Measurements from ENCODE around the gene CNTNAP2.

The CNTNAP2 gene

DNA sequence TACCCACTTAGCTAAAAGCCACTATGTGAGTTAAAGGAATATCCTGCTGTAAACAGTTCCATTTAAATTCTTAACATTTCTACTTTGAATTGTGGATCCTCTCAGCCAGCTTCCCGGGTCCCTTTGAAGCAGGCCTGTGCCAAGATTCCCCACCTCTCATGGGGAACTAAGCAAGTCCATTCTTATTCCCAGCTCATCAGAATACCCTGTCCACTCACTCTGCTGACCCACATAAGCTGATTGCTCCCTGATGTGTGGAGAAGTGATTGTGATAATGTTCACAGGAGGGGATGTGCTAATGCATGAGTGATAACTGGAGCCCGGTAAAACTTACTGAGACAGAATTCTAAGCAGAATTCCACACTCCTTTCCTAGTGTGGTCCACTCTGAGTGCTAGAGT, 709.7 kb downstream of the CNTNAP2 start:
- DNase-seq (ENCODE audit: insufficient read length, low spot score): no peak
- FAIRE-seq: no peak
- TF ChIP-seq PAX5 (IDR thresholded peaks at IDR 0.05; ENCODE audit: insufficient read depth, low read length, severe bottlenecking) (no peak), POLR2A (IDR thresholded peaks at IDR 0.05; ENCODE audit: low read depth, low read length) (no peak), TAF1 (IDR thresholded peaks at IDR 0.05; ENCODE audit: low read depth, low read length) (no peak), POU2F2 (IDR thresholded peaks at IDR 0.05; ENCODE audit: low read depth, low read length) (no peak), SPI1 (IDR thresholded peaks at IDR 0.05; ENCODE audit: low read depth, low read length) (no peak), POLR2AphosphoS5 (IDR thresholded peaks at IDR 0.05; ENCODE audit: low read depth, low read length) (no peak)

DNA sequence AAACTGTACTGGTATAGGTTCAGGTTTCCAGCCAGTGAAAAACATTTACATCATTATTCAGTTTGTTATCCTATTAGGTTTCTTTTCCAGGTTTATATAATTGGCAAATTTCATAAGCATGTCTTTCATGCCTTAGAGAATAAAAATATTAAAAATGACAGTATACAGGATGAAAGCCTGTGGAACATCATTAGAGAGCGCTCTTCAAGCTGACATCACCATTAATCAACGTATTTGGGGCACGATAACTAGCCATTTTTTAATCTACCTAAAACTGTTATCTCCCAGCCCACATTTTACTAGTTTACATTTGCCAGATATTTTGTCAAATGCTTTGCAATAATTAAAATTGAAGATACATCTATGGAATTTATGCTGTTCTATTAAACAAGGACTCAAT, 714.1 kb downstream of the CNTNAP2 start:
- DNase-seq (ENCODE audit: insufficient read length, low spot score) (no peak), FAIRE-seq (no peak)
- TF ChIP-seq POLR2A (IDR thresholded peaks at IDR 0.05; ENCODE audit: low read depth, low read length) (no peak), POLR2AphosphoS5 (IDR thresholded peaks at IDR 0.05; ENCODE audit: low read depth, low read length) (no peak), POU2F2 (IDR thresholded peaks at IDR 0.05; ENCODE audit: low read depth, low read length) (no peak), TAF1 (IDR thresholded peaks at IDR 0.05; ENCODE audit: low read depth, low read length) (no peak), SPI1 (IDR thresholded peaks at IDR 0.05; ENCODE audit: low read depth, low read length) (no peak), PAX5 (IDR thresholded peaks at IDR 0.05; ENCODE audit: insufficient read depth, low read length, severe bottlenecking) (no peak)

GRCh38 chr7:146831875-146832274, 715.3 kb downstream of the CNTNAP2 start:
- FAIRE-seq (no peak), DNase-seq (ENCODE audit: insufficient read length, low spot score) (no peak)
- TF ChIP-seq PAX5 (IDR thresholded peaks at IDR 0.05; ENCODE audit: insufficient read depth, low read length, severe bottlenecking) (no peak), POLR2A (IDR thresholded peaks at IDR 0.05; ENCODE audit: low read depth, low read length) (no peak), POU2F2 (IDR thresholded peaks at IDR 0.05; ENCODE audit: low read depth, low read length) (no peak), SPI1 (IDR thresholded peaks at IDR 0.05; ENCODE audit: low read depth, low read length) (no peak), TAF1 (IDR thresholded peaks at IDR 0.05; ENCODE audit: low read depth, low read length) (no peak), POLR2AphosphoS5 (IDR thresholded peaks at IDR 0.05; ENCODE audit: low read depth, low read length) (no peak)

DNA sequence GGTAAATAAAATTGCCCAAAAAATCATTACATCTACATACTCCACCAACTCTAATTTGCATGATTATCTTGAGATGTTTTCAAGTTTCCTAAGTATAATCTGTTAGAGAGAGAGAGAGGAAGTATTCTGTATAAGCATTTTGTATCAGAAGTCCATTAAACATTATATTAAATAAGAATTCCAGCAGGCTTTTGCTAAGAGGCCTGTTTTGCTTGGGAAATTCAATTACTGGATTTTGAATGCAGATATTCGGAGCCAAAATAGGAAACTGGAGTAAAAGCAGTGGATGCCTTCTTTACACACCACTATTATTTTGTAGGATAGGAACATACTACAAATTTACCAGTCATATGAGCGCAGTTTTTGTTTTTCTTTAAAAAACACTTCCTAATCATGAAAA, 727.8 kb downstream of the CNTNAP2 start:
- FAIRE-seq: no peak
- no peak for DNase-seq (ENCODE audit: insufficient read length, low spot score)
- TF ChIP-seq POLR2A (IDR thresholded peaks at IDR 0.05; ENCODE audit: low read depth, low read length) (no peak), SPI1 (IDR thresholded peaks at IDR 0.05; ENCODE audit: low read depth, low read length) (no peak), PAX5 (IDR thresholded peaks at IDR 0.05; ENCODE audit: insufficient read depth, low read length, severe bottlenecking) (no peak), POLR2AphosphoS5 (IDR thresholded peaks at IDR 0.05; ENCODE audit: low read depth, low read length) (no peak), POU2F2 (IDR thresholded peaks at IDR 0.05; ENCODE audit: low read depth, low read length) (no peak), TAF1 (IDR thresholded peaks at IDR 0.05; ENCODE audit: low read depth, low read length) (no peak)

- FAIRE-seq: no peak
- DNase-seq (ENCODE audit: insufficient read length, low spot score): no peak
- TF ChIP-seq POLR2AphosphoS5 (IDR thresholded peaks at IDR 0.05; ENCODE audit: low read depth, low read length) (no peak), PAX5 (IDR thresholded peaks at IDR 0.05; ENCODE audit: insufficient read depth, low read length, severe bottlenecking) (no peak), POU2F2 (IDR thresholded peaks at IDR 0.05; ENCODE audit: low read depth, low read length) (no peak), POLR2A (IDR thresholded peaks at IDR 0.05; ENCODE audit: low read depth, low read length) (no peak), TAF1 (IDR thresholded peaks at IDR 0.05; ENCODE audit: low read depth, low read length) (no peak), SPI1 (IDR thresholded peaks at IDR 0.05; ENCODE audit: low read depth, low read length) (no peak)
These were observed 742.1 kb downstream of the CNTNAP2 start for GRCh38 chr7:146858690-146859089.

GRCh38 chr7:146861701-146862100, 745.1 kb downstream of the CNTNAP2 start:
- no peak for FAIRE-seq
- TF ChIP-seq PAX5 (IDR thresholded peaks at IDR 0.05; ENCODE audit: insufficient read depth, low read length, severe bottlenecking) (no peak), POLR2A (IDR thresholded peaks at IDR 0.05; ENCODE audit: low read depth, low read length) (no peak), TAF1 (IDR thresholded peaks at IDR 0.05; ENCODE audit: low read depth, low read length) (no peak), POU2F2 (IDR thresholded peaks at IDR 0.05; ENCODE audit: low read depth, low read length) (no peak), POLR2AphosphoS5 (IDR thresholded peaks at IDR 0.05; ENCODE audit: low read depth, low read length) (no peak), SPI1 (IDR thresholded peaks at IDR 0.05; ENCODE audit: low read depth, low read length) (no peak)

DNA sequence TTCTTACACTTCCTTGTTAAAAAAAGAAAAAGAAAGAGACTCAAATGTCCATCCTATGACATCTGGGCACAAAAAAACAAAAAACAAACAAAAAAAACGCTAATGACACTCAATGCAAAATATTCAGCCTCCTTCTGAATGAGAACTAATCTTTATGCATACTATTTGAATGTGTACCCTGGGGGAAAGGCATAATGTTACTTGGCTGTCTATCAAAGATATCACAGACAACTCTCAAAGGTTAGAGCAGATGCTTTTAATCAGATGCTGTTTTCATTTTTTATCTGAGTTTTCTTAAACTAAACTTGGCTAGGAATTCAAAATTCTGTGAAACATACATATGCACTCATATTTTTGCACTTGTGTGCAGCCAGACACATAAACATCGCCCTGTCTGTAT, 745.8 kb downstream of the CNTNAP2 start:
- DNase-seq (ENCODE audit: insufficient read length, low spot score): no peak
- TF ChIP-seq TAF1 (IDR thresholded peaks at IDR 0.05; ENCODE audit: low read depth, low read length) (no peak), POU2F2 (IDR thresholded peaks at IDR 0.05; ENCODE audit: low read depth, low read length) (no peak)
- no peak for FAIRE-seq

More at GRCh38 chr7:146861701-146862100, 745.1 kb downstream of the CNTNAP2 start:
- no peak for DNase-seq (ENCODE audit: insufficient read length, low spot score)

DNA sequence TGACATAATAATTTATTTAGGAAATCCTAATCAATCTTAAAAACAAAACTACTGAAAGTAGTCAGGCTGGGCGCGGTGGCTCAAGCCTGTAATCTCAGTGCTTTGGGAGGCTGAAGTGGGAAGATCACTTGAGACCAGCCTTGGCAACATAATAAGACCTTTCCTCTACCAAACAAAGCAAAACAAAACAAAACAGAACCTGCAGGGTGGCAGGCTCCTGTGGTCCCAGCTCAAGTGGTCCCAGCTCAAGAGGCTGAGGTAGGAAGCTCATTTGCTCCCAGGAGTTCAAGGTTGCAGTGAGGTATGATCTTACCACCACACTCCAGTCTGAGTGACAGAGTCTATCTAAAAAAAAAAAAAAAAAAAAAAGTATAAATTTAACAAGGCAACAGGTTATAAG, 748.0 kb downstream of the CNTNAP2 start:
- no peak for DNase-seq (ENCODE audit: insufficient read length, low spot score)
- no peak for FAIRE-seq

GRCh38 chr7:146865696-146866095, 749.1 kb downstream of the CNTNAP2 start:
- FAIRE-seq (no peak), DNase-seq (ENCODE audit: insufficient read length, low spot score) (no peak)
- no peak for TF ChIP-seq PAX5 (IDR thresholded peaks at IDR 0.05; ENCODE audit: insufficient read depth, low read length, severe bottlenecking)
- TF ChIP-seq POLR2A (IDR thresholded peaks at IDR 0.05; ENCODE audit: low read depth, low read length): no peak
- no peak for TF ChIP-seq POLR2AphosphoS5 (IDR thresholded peaks at IDR 0.05; ENCODE audit: low read depth, low read length)
- TF ChIP-seq POU2F2 (IDR thresholded peaks at IDR 0.05; ENCODE audit: low read depth, low read length): no peak
- TF ChIP-seq SPI1 (IDR thresholded peaks at IDR 0.05; ENCODE audit: low read depth, low read length): no peak
- no peak for TF ChIP-seq TAF1 (IDR thresholded peaks at IDR 0.05; ENCODE audit: low read depth, low read length)

More for the DNA sequence above, 748.0 kb downstream of the CNTNAP2 start:
- TF ChIP-seq POU2F2 (IDR thresholded peaks at IDR 0.05; ENCODE audit: low read depth, low read length) (no peak), POLR2AphosphoS5 (IDR thresholded peaks at IDR 0.05; ENCODE audit: low read depth, low read length) (no peak), PAX5 (IDR thresholded peaks at IDR 0.05; ENCODE audit: insufficient read depth, low read length, severe bottlenecking) (no peak), TAF1 (IDR thresholded peaks at IDR 0.05; ENCODE audit: low read depth, low read length) (no peak), SPI1 (IDR thresholded peaks at IDR 0.05; ENCODE audit: low read depth, low read length) (no peak), POLR2A (IDR thresholded peaks at IDR 0.05; ENCODE audit: low read depth, low read length) (no peak)

DNA sequence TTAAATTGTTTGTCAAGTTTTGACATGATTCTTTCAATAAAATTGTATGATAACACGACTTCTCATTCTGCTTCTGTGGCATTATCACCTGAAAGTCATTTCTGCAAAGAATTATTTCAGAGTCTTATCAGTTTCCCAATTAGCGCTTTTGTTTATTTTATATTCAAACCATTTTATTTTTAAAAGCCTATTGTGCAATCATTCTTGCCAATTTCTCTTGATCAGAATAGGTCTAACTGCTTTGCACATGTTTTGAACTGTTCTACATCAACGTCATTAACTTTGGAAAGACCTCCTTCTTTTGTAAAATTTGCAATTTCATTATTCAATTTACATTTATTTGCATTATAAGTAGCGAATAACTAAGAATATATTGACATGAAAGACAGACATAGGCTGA, 758.1 kb downstream of the CNTNAP2 start:
- no peak for DNase-seq (ENCODE audit: insufficient read length, low spot score)
- TF ChIP-seq POLR2AphosphoS5 (IDR thresholded peaks at IDR 0.05; ENCODE audit: low read depth, low read length): no peak
- TF ChIP-seq SPI1 (IDR thresholded peaks at IDR 0.05; ENCODE audit: low read depth, low read length): no peak
- no peak for TF ChIP-seq TAF1 (IDR thresholded peaks at IDR 0.05; ENCODE audit: low read depth, low read length)
- TF ChIP-seq POU2F2 (IDR thresholded peaks at IDR 0.05; ENCODE audit: low read depth, low read length): no peak
- TF ChIP-seq POLR2A (IDR thresholded peaks at IDR 0.05; ENCODE audit: low read depth, low read length): no peak
- TF ChIP-seq PAX5 (IDR thresholded peaks at IDR 0.05; ENCODE audit: insufficient read depth, low read length, severe bottlenecking): no peak
- FAIRE-seq: no peak
